ENCODE measurements around the gene DOCK2. TPM values are rescaled to one million over a fixed set of nuclear protein-coding genes. Genes with fewer than 3 reads are reported as not detected.

DOCK2 gene
- total RNA-seq, 4 donors from 2014 or later: 0.32 to 5.3 (median 2.7) TPM

GRCh38 chr5:169632946-169633345 lies 4.1 kb upstream of the DOCK2 start:
- Histone ChIP-seq H3K27ac (no peak overlapping the region), H3K36me3 (no peaks in the 10 kb centered on the region), H3K4me1 (no peaks in the 10 kb centered on the region), H3K27me3 (peaks cover 4 to 7% (median 6%) of the 10 kb centered on the region in 3 donors), H3K4me3 (no peak overlapping the region), H3K9me3 (no peaks in the 10 kb centered on the region)
- TF ChIP-seq CTCF (IDR thresholded peaks at IDR 0.05 in 4 of 5, conservative IDR thresholded peaks at IDR 0.05 in 1 of 5) (no peak), POLR2A (IDR thresholded peaks at IDR 0.05) (no peak)
- intact Hi-C loops (cut with DNase I; ENCODE audit: low total_unique reads) (no loop called here), in situ Hi-C loops (cut with MboI; ENCODE audit: low sequenced_read_pairs in 4 of 4) (no loop called here)
- ATAC-seq (no peak), DNase-seq (no peak)

GRCh38 chr5:169634606-169635005 lies 2.5 kb upstream of the DOCK2 start:
- no peak for DNase-seq
- intact Hi-C loops (cut with DNase I; ENCODE audit: low total_unique reads): no loop called here

GRCh38 chr5:169635936-169636335 lies 1.1 kb upstream of the DOCK2 start:
- Histone ChIP-seq H3K4me3 (no peak overlapping the region), H3K36me3 (no peaks in the 10 kb centered on the region), H3K9me3 (no peaks in the 10 kb centered on the region), H3K27me3 (peaks cover 4 to 7% (median 6%) of the 10 kb centered on the region in 3 donors), H3K27ac (no peak overlapping the region), H3K4me1 (no peaks in the 10 kb centered on the region)
- no peak for DNase-seq
- ATAC-seq: no peak
- in situ Hi-C loops (cut with MboI; ENCODE audit: low sequenced_read_pairs in 4 of 4): no loop called here
- no peak for TF ChIP-seq CTCF (IDR thresholded peaks at IDR 0.05 in 4 of 5, conservative IDR thresholded peaks at IDR 0.05 in 1 of 5)
- TF ChIP-seq POLR2A (IDR thresholded peaks at IDR 0.05): no peak
- intact Hi-C loops (cut with DNase I; ENCODE audit: low total_unique reads): no loop called here

More at GRCh38 chr5:169634606-169635005, 2.5 kb upstream of the DOCK2 start:
- no peak for ATAC-seq
- in situ Hi-C loops (cut with MboI; ENCODE audit: low sequenced_read_pairs in 4 of 4): no loop called here
- Histone ChIP-seq H3K4me1 (no peaks in the 10 kb centered on the region), H3K4me3 (no peak overlapping the region), H3K27ac (no peak overlapping the region), H3K36me3 (no peaks in the 10 kb centered on the region), H3K27me3 (peaks cover 4 to 7% (median 6%) of the 10 kb centered on the region in 3 donors), H3K9me3 (no peaks in the 10 kb centered on the region)
- TF ChIP-seq POLR2A (IDR thresholded peaks at IDR 0.05) (no peak), CTCF (IDR thresholded peaks at IDR 0.05 in 4 of 5, conservative IDR thresholded peaks at IDR 0.05 in 1 of 5) (no peak)

- Histone ChIP-seq H3K27ac (no peak overlapping the region), H3K27me3 (peaks cover 4 to 7% (median 6%) of the 10 kb centered on the region in 3 donors), H3K36me3 (no peaks in the 10 kb centered on the region), H3K4me1 (no peaks in the 10 kb centered on the region), H3K4me3 (peak overlapping the region in 2 of 4 donors; percentile 9 to 40), H3K9me3 (no peaks in the 10 kb centered on the region)
- no peak for DNase-seq
- no peak for ATAC-seq
- no peak for TF ChIP-seq CTCF (IDR thresholded peaks at IDR 0.05 in 4 of 5, conservative IDR thresholded peaks at IDR 0.05 in 1 of 5)
- TF ChIP-seq POLR2A (IDR thresholded peaks at IDR 0.05): no peak
- intact Hi-C loops (cut with DNase I; ENCODE audit: low total_unique reads): no loop called here
- in situ Hi-C loops (cut with MboI; ENCODE audit: low sequenced_read_pairs in 4 of 4): no loop called here
These were observed 494 bp upstream of the DOCK2 start for GRCh38 chr5:169636477-169637084.
